ENCODE data around the gene SEZ6L2. TPM values are rescaled to one million over a fixed set of nuclear protein-coding genes. Genes with fewer than 3 reads are reported as not detected.
A peak's percentile ranks its signal among the peaks of the same experiment; 100 is the strongest.

The SEZ6L2 gene
- total and polyA plus RNA-seq, 2 of the 13 experiments (the other 11 are each of a cell fraction or from before 2014, with no cell fraction given), result 14.9 to 16.9 TPM

GRCh38 chr16:29891525-29892457 is 7.6 kb downstream of the SEZ6L2 start (continued):
- TF ChIP-seq ZNF770 (CRISPR knock-in tag; IDR thresholded peaks at IDR 0.05) (peak; percentile 71; the same call in 1 of the 2 replicates), TSC22D2 (CRISPR knock-in tag; IDR thresholded peaks at IDR 0.05; ENCODE audit: borderline replicate concordance) (no peak), CTCF (CRISPR knock-in tag; IDR thresholded peaks at IDR 0.05) (no peak), HDAC6 (IDR thresholded peaks at IDR 0.05; ENCODE audit: low read depth, low read length) (no peak), ZNF792 (CRISPR knock-in tag; IDR thresholded peaks at IDR 0.05) (0 out of 2 replicates have a peak, but pooled peaks have one; percentile 70), ZNF790 (CRISPR knock-in tag; IDR thresholded peaks at IDR 0.05; ENCODE audit: borderline replicate concordance) (no peak), SOX6 (IDR thresholded peaks at IDR 0.05) (no peak), SOX6 (CRISPR knock-in tag; IDR thresholded peaks at IDR 0.05) (peak; percentile 91), EED (CRISPR knock-in tag; IDR thresholded peaks at IDR 0.05) (no peak), TFDP1 (CRISPR knock-in tag; IDR thresholded peaks at IDR 0.05; ENCODE audit: borderline replicate concordance) (no peak), PREB (CRISPR knock-in tag; IDR thresholded peaks at IDR 0.05) (no peak), ZNF776 (CRISPR knock-in tag; IDR thresholded peaks at IDR 0.05) (no peak), KAT7 (CRISPR knock-in tag; IDR thresholded peaks at IDR 0.05; ENCODE audit: borderline replicate concordance) (no peak), DPF2 (CRISPR knock-in tag; IDR thresholded peaks at IDR 0.05; ENCODE audit: borderline replicate concordance, low read depth) (no peak; the same call in 1 of the 2 replicates), ZSCAN5A (CRISPR knock-in tag; IDR thresholded peaks at IDR 0.05; ENCODE audit: borderline replicate concordance) (peak; percentile 65; the same call in 1 of the 2 replicates), ZNF3 (CRISPR knock-in tag; IDR thresholded peaks at IDR 0.05) (no peak), ZKSCAN8 (CRISPR knock-in tag; IDR thresholded peaks at IDR 0.05; ENCODE audit: borderline replicate concordance) (0 out of 2 replicates have a peak, but pooled peaks have one; percentile 35), SPEN (CRISPR knock-in tag; IDR thresholded peaks at IDR 0.05; ENCODE audit: low read depth) (no peak), ZNF205 (CRISPR knock-in tag; IDR thresholded peaks at IDR 0.05) (no peak), NCOR1 (IDR thresholded peaks at IDR 0.05; ENCODE audit: borderline replicate concordance, low read length) (peak; percentile 93), KLF12 (CRISPR knock-in tag; IDR thresholded peaks at IDR 0.05; ENCODE audit: borderline replicate concordance) (no peak)

Data from HepG2 (cell line).